ENCODE results near the gene NEURL3.

The NEURL3 gene

GRCh38 chr2:96452053-96452452 lies 53.1 kb downstream of the NEURL3 start:
- TF ChIP-seq LEF1 (IDR thresholded peaks at IDR 0.05; ENCODE audit: borderline replicate concordance) = no peak
- TF ChIP-seq CTBP1 (IDR thresholded peaks at IDR 0.05; ENCODE audit: borderline replicate concordance) = no peak
- no peak for TF ChIP-seq NFRKB (IDR thresholded peaks at IDR 0.05)
- no peak for TF ChIP-seq HDGF (IDR thresholded peaks at IDR 0.05; ENCODE audit: borderline replicate concordance)
- TF ChIP-seq, protein P1, sequence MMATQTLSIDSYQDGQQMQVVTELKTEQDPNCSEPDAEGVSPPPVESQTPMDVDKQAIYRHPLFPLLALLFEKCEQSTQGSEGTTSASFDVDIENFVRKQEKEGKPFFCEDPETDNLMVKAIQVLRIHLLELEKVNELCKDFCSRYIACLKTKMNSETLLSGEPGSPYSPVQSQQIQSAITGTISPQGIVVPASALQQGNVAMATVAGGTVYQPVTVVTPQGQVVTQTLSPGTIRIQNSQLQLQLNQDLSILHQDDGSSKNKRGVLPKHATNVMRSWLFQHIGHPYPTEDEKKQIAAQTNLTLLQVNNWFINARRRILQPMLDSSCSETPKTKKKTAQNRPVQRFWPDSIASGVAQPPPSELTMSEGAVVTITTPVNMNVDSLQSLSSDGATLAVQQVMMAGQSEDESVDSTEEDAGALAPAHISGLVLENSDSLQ (IDR thresholded peaks at IDR 0.05) = no peak
- TF ChIP-seq L3MBTL2 (conservative IDR thresholded peaks at IDR 0.05) = no peak
- no peak for TF ChIP-seq SUZ12 (IDR thresholded peaks at IDR 0.05)
- TF ChIP-seq SP1 (IDR thresholded peaks at IDR 0.05) = no peak
- TF ChIP-seq FOXK2 (IDR thresholded peaks at IDR 0.05) = no peak
- TF ChIP-seq ARNT (IDR thresholded peaks at IDR 0.05) = no peak
- CTCF ChIA-PET = no interaction called here
- no peak for DNase-seq (ENCODE audit: extremely low spot score)
- POLR2A ChIA-PET = no interaction called here

DNA sequence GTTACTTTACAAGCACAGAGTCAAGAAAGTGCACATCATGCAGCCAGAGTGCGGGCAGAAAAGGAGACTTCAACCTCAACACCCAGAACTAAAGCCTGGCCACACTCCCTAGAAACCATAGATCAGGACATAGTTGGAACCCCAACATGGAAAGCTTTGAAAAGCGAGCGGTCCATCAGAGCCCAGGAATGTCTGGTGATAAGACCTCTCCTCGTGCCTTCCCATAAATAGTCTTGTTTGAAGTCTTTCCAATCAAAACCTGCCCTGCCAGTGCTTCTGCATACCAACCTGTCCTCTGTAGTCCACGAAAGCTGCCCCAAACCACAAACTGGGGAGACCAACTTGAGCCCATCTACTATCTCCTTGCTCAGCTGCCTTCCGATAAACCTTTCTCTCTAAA lies 55.5 kb downstream of the NEURL3 start:
- DNase-seq (ENCODE audit: extremely low spot score) = no peak
- ChIA-PET POLR2A (no interaction called here), CTCF (interaction anchor here (0.6 to 2.0 kb wide), 2 partner anchors 18 to 42 kb away, joined by 4 to 5 read pairs; no protein-coding TSS in a partner anchor)
- no peak for TF ChIP-seq CTBP1 (IDR thresholded peaks at IDR 0.05; ENCODE audit: borderline replicate concordance)
- no peak for TF ChIP-seq ZNF384 (IDR thresholded peaks at IDR 0.05)
- TF ChIP-seq BHLHE40 (IDR thresholded peaks at IDR 0.05; ENCODE audit: borderline replicate concordance) = no peak
- no peak for TF ChIP-seq FOXM1 (IDR thresholded peaks at IDR 0.05; ENCODE audit: borderline replicate concordance)
- TF ChIP-seq LEF1 (IDR thresholded peaks at IDR 0.05; ENCODE audit: borderline replicate concordance) = no peak
- no peak for TF ChIP-seq NFRKB (IDR thresholded peaks at IDR 0.05)
- TF ChIP-seq HDGF (IDR thresholded peaks at IDR 0.05; ENCODE audit: borderline replicate concordance) = no peak
- no peak for TF ChIP-seq SUZ12 (IDR thresholded peaks at IDR 0.05)
- TF ChIP-seq ARNT (IDR thresholded peaks at IDR 0.05) = no peak
- TF ChIP-seq L3MBTL2 (conservative IDR thresholded peaks at IDR 0.05) = no peak
- no peak for TF ChIP-seq ELF4 (IDR thresholded peaks at IDR 0.05)
- TF ChIP-seq, protein P1 (IDR thresholded peaks at IDR 0.05) = no peak
- TF ChIP-seq FOXA1 (IDR thresholded peaks at IDR 0.05) = no peak

DNA sequence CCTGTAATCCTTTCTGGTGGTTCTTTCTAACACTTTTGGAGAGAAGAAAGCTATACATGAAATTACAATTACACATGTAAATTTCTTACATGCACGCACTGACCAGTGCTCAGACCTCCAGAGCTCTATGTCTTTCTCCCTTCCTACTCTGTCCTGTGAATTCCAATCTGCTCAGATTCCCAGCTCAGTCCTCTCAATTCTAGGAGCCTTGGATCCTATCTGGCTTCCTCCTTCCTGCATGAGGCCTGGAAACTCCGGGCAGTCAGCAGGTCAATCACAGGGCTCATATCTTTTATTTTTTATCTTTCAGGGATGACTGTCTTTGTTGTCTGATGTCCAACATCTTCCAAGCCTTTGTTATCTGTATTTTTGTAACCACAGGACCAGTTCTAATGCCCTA lies 56.0 kb downstream of the NEURL3 start:
- ChIA-PET CTCF (interaction anchor here (0.6 to 2.0 kb wide), 3 partner anchors 19 to 56 kb away, joined by 3 to 5 read pairs (median 4); partner anchors contain the start of gene NEURL3), POLR2A (no interaction called here)
- TF ChIP-seq LEF1 (IDR thresholded peaks at IDR 0.05; ENCODE audit: borderline replicate concordance) (no peak), FOXA1 (IDR thresholded peaks at IDR 0.05) (no peak), TARDBP (IDR thresholded peaks at IDR 0.05) (no peak), CTBP1 (IDR thresholded peaks at IDR 0.05; ENCODE audit: borderline replicate concordance) (no peak), SP1 (IDR thresholded peaks at IDR 0.05) (no peak), ARNT (IDR thresholded peaks at IDR 0.05) (no peak), HDGF (IDR thresholded peaks at IDR 0.05; ENCODE audit: borderline replicate concordance) (no peak), FOXM1 (IDR thresholded peaks at IDR 0.05; ENCODE audit: borderline replicate concordance) (no peak), ZNF384 (IDR thresholded peaks at IDR 0.05) (no peak), ELF4 (IDR thresholded peaks at IDR 0.05) (no peak), SUZ12 (IDR thresholded peaks at IDR 0.05) (no peak), FOXK2 (IDR thresholded peaks at IDR 0.05) (no peak), BHLHE40 (IDR thresholded peaks at IDR 0.05; ENCODE audit: borderline replicate concordance) (no peak), NFRKB (IDR thresholded peaks at IDR 0.05) (no peak)
- TF ChIP-seq, protein P1 (IDR thresholded peaks at IDR 0.05) = no peak
- no peak for DNase-seq (ENCODE audit: extremely low spot score)

- ChIA-PET CTCF (interaction anchor here (2.0 kb wide), 1 partner anchor 40 kb away, joined by 5 read pairs; no protein-coding TSS in a partner anchor), POLR2A (no interaction called here)
- TF ChIP-seq ZNF384 (IDR thresholded peaks at IDR 0.05) = no peak
- TF ChIP-seq FOXM1 (IDR thresholded peaks at IDR 0.05; ENCODE audit: borderline replicate concordance) = no peak
- TF ChIP-seq TARDBP (IDR thresholded peaks at IDR 0.05) = no peak
- TF ChIP-seq ELF4 (IDR thresholded peaks at IDR 0.05) = no peak
- no peak for TF ChIP-seq CTBP1 (IDR thresholded peaks at IDR 0.05; ENCODE audit: borderline replicate concordance)
- no peak for TF ChIP-seq SUZ12 (IDR thresholded peaks at IDR 0.05)
- no peak for TF ChIP-seq BHLHE40 (IDR thresholded peaks at IDR 0.05; ENCODE audit: borderline replicate concordance)
- no peak for TF ChIP-seq L3MBTL2 (conservative IDR thresholded peaks at IDR 0.05)
- no peak for TF ChIP-seq NFRKB (IDR thresholded peaks at IDR 0.05)
- TF ChIP-seq HDGF (IDR thresholded peaks at IDR 0.05; ENCODE audit: borderline replicate concordance) = no peak
- DNase-seq (ENCODE audit: extremely low spot score) = no peak
These were observed 57.4 kb downstream of the NEURL3 start for GRCh38 chr2:96447726-96448125.
